GM21381 (cell line): Measurements from ENCODE around the gene IPO4.
A peak's percentile ranks its signal among the peaks of the same experiment; 100 is the strongest.
"Not testable (repeated sequence)": the region's sequence is repeated elsewhere in the genome, so short reads cannot be mapped to it uniquely, and the experiment has no call there.

ENCODE experiments used
- ATAC-seq: cut with Tn5 transposase; IDR thresholded peaks from one replicate; pipeline ENCODE4 v1.9.1; 2021; ENCODE audit warnings: mild to moderate bottlenecking, moderate library complexity; ENCODE audit not compliant: unreplicated experiment

IPO4 gene, protein sequence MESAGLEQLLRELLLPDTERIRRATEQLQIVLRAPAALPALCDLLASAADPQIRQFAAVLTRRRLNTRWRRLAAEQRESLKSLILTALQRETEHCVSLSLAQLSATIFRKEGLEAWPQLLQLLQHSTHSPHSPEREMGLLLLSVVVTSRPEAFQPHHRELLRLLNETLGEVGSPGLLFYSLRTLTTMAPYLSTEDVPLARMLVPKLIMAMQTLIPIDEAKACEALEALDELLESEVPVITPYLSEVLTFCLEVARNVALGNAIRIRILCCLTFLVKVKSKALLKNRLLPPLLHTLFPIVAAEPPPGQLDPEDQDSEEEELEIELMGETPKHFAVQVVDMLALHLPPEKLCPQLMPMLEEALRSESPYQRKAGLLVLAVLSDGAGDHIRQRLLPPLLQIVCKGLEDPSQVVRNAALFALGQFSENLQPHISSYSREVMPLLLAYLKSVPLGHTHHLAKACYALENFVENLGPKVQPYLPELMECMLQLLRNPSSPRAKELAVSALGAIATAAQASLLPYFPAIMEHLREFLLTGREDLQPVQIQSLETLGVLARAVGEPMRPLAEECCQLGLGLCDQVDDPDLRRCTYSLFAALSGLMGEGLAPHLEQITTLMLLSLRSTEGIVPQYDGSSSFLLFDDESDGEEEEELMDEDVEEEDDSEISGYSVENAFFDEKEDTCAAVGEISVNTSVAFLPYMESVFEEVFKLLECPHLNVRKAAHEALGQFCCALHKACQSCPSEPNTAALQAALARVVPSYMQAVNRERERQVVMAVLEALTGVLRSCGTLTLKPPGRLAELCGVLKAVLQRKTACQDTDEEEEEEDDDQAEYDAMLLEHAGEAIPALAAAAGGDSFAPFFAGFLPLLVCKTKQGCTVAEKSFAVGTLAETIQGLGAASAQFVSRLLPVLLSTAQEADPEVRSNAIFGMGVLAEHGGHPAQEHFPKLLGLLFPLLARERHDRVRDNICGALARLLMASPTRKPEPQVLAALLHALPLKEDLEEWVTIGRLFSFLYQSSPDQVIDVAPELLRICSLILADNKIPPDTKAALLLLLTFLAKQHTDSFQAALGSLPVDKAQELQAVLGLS

DNA sequence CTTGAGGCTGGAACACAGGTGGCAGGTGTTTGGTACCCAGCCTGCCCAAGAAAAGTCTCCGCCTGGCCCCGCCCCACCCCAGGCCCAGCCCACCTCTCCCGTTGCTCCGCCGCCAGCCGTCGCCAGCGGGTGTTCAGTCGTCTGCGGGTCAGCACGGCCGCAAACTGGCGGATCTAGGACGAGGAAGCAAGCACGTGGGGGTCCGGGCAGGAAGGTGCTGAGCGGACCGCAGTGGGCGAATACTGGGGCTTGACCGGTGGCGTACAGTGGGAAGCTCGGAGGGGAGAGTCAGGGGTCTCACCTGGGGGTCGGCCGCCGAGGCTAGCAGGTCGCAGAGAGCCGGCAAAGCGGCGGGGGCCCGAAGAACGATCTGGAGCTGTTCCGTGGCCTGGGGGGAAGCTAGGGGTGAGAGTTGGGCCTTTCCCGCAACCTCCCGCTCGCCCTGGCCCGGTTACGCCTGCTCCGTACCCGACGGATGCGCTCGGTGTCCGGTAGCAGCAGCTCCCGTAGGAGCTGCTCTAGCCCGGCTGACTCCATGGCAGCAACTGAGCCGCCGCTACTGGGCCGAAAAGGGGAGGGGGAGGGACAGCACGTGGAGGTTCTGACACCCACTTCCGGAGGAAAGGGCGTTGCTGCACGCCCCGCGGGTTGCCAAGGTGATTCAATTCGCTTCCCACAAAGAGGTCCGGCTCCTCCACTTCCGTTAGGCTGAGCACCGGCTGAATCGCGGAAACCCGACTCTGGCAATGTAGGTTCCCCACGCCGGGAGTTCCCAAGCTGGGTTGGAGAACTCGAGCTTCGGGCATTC is at the start of gene IPO4:
IPO4 (minus strand) TSS at position 566 of the 808 bp plus-strand sequence; CDS start at position 537, 29 bp downstream.
- peak; percentile 88 for ATAC-seq

DNA sequence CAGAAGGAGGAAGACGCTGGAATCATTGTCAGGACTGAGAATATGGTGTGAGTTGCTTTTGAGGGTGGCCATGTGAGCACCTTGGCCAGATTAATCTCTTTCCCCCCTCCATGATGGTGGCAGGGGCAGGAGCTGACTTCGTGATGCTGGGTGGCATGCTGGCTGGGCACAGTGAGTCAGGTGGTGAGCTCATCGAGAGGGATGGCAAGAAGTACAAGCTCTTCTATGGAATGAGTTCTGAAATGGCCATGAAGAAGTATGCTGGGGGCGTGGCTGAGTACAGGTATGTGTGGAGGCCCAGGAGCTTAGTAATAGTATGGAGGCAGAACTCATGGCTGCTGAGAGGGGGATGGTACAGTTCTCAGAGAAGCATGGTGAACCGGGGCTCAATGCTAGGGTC is 49.5 kb upstream of the IPO4 start:
- no peak for ATAC-seq

DNA sequence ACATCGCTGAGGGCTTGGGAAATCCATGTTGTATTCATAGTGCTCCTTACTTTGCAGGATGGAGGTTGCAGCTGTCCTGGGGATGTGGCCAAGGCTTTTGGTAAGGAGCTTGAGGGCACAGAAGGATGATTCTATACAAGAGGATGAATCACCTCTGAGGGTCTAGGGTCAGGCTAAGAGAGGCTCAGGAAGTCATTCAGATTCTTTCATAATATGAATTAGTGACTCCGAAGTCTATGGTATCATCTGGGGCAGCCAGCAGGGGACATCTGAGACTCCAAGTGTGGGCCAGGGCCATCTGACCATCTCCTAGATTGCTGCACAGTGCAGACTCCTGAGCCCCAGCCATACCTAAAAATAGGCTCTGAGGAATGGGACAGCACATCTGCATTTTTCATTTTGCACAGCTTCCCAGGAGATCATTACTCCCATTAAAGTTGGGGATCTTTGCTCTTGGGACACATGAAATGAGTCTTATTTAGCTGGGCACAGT is 48.9 kb upstream of the IPO4 start:
- no peak for ATAC-seq

DNA sequence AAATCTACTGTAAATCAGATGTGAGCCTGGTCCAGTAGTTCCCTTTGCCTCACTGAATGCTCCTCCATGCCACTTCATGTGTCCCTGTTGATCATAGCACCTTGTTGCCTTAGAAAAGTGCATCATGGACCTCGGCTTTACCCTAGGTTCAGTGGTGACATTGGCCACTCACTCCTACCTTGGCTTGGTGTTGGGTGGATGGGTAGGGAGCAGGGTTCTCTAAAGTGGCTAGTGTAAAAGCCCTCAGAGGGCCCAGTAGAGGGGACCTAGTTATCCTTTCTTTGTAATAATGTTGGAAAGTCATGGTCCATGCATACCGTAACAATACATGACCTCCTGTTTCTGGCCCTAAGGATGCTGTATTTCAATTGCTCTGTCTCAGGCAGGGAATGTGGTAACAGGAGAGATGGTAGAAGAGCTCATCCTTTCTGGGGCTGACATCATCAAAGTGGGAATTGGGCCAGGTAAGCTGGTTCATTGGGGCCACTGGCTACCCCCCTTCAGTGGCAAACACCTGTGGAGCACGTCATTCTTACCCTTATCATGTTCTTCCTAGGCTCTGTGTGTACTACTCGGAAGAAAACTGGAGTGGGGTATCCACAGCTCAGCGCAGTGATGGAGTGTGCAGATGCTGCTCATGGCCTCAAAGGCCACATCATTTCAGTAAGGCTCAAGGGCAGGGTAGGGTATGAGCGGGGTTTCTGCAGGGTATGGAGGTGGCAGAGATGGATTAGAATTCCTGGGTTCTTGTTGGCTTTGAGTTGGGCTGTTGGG is 48.3 kb upstream of the IPO4 start:
- ATAC-seq = no peak

DNA sequence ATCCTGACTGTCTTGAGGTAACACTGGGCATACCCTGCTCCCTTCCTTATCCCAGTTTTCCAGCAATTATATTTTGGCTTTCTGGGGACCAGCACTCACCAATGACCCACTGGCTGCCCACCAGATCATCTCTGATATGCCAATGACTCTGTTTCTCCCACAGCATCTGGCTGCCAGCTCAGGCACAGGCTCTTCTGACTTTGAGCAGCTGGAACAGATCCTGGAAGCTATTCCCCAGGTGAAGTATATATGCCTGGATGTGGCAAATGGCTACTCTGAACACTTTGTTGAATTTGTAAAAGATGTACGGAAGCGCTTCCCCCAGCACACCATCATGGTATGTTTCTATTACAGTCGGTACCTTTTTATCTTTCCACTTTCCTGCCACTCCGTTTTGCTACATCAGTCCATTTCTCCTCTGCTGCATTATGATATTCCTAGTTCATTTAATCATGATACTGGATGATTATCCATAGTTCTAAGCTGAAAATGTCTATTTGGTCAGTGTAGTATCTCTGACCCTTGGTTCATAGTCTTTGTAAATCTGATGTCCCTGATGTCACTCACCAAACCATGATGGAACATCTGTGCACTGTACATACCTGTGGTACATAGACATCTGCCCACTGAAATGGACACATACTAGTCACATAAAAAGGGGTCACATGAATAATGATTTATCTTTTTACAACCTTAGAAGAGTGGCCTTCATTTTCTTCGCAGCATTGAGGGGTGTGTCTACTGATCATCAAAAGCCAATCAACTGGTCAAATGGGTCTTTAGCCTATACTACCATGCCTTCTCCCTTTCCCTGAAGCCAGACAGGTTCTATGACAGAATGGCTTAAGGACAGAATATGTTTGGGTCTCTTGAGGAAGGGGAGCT is 47.4 kb upstream of the IPO4 start:
- ATAC-seq = no peak

DNA sequence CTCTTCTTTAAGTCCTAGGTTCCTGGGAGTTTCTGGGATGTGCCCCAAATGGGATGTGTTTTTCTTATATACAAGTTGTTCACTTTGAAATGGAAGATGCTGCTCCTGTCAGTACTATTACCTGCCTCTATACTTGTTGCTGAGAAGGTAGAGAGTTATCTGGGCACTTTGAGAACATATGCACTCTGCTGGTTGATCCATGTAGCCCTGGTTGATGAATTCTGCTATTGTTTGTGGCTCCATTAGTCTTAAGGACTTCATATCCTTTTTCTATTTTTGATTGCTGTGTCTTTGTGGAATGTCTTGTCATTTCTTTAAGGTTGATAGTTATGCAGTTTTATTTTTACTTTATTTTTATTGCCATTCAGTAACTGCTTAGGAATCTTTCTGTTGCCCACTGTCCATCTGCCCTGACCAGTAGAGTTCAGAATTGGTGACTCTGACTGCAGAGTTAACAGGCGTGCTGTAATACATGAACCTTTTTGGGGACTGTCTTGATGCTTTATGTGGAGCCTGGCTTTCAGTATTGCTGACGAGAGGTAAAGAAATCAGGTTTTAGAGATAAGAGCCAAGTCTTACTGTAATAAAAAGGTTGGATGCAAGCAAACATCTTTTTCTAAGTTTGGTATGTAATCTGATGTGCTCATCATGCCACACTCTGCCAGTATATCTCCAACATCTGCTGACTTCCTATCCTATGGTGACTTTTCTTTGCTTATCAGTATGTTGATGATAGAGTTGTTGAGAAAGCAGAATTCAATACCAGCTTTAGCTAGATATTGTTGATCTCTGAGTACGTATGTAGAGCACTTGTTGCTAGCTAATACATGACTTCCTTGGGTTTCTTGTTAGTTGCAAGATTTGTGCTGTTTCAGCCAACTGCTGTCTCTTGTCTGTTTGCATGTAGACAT is 45.7 kb upstream of the IPO4 start:
- no peak for ATAC-seq

DNA sequence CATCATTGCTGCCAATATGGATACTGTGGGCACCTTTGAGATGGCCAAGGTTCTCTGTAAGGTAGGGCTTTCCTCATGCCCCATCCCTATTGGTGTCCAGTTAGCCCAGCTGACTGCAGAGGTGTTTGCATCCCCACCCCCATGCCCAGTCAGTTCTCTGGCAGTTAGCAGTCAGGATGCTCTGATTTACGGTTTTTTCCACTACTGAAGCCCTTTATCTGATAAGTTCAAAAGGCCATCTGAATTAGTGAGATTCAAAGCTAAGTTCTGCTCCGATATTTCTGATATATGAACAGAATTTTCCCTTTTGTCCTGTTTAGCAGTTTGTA is 44.9 kb upstream of the IPO4 start:
- ATAC-seq = no peak

DNA sequence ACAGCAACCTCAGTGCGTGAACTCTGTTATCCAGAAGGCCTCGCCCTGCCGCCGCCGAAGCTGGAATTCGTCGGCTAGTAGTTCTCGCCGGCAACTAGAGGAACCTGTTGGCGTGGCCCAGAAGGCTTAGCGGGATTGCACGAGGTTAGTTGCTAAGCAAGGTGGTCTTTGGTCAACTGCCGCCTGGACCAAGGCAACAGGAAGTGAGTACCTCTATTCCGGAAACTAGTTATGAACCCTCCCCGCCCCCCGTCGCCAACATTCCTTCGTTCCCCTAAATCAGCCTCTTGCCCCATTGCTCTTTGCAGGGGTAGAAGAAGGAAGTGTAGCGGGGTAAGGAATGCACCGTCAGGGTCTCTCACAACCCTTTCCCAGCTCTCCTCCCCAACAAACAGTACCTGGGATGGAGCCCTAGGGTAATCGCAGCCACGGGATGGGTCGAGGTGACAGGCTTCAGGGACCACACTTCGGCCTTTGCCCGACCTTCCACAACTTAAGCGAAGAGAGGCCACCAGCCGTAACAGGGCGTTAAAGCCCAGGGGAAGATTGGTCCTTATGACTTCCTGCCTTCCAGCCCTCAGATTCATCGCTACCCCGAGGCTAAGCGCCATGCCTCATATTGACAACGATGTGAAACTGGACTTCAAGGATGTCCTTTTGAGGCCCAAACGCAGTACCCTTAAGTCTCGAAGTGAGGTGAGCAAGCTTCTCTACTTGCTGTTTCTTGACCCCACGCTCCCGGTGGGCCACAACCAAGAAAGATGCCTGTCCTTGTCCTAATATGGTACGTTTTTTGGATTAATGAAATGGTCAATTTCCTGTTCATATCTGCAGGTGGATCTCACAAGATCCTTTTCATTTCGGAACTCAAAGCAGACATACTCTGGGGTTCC is 44.3 kb upstream of the IPO4 start, which contains the start of gene GMPR2:
GMPR2 (plus strand) TSS at position 285 of the 893 bp plus-strand sequence; CDS start at position 610, 325 bp downstream.
- peak; percentile 64 for ATAC-seq

DNA sequence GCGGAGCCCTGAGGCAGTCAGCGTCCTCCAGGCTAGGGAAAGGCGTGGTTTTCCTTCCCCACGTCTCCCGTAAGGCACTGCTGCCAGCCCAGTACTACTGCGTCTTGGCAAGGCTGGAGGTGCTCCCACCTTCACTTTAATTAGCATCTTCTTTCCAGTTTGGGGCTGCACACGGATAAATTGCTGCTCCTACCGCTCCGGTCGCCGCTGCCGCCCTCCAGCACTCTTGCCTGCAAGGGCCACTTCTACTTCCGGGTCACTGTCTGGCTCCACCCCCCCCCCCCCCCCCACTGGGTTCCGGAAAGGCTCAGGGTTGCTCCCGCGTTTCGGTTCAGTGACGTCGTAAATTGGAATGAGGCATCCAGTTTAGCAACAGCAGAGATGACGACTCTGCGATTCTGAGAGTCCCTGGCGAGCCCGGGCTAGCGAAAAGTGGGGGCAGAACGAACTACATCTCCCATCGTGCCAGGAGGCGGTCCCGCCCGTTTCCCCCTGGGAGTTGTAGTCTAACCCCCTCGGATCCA is 43.6 kb upstream of the IPO4 start, which contains the start of gene NEDD8:
NEDD8 (minus strand) TSS at position 247 of the 524 bp plus-strand sequence; CDS start at position 147, 100 bp downstream.
- peak; percentile 69 for ATAC-seq

DNA sequence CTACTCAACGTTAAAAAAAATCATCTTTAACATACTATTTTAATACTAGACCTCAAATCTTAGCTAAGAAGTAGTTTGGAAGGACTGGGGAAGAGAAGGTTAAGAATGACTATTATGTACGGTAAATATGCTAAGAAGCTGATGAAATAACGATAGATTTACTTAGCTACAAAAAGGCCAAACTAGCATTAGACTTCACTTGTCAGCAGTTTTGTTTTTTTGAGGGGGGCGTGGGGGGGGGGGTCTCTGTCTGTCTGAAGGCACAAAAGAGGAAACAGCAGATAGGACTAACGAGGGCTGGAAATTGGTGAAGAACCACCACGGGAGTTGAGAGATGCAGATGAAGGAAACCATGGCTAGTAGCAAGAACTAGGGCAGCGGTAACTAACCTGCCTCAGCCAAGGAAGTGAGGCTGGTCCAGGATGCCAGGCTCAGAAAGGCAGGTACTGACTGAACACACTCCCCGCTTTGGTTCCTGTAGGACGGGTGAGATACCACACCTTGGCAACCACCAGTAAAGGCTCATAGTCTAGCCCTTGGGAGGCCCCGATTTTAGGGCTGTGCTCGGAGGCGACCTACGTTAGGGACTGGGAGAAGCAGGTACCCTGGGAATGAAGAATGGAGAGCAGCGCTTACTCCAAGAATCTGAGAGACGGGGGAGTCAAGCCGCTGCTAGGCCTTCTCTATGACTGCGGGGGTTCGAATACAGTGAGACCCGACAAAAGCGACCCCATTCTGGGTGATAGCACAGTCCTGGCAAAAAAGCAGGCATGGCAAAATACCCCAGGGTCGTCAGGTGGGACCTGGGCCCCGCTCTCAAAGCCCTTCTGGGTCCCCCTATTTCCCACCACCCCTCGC is 42.9 kb upstream of the IPO4 start:
- peak; percentile 15 for ATAC-seq

DNA sequence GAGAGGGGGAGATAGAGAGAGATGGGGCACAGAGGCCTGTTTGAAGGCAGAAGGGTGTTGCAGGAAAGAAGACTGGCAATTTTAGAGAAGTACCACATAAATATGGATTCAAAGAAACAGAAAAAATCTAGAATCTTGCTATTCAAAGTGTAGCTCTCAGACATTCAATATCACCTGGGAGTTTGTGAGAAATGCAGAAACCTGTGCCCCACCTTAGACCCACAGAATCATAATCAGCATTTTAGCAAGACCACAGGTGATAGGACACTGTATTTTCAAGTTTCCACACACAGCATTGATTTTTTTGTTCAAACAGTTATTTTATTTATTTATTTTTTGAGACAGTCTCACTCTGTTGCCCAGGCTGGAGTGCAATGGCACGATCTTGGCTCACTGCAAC is 40.3 kb upstream of the IPO4 start:
- no peak for ATAC-seq

DNA sequence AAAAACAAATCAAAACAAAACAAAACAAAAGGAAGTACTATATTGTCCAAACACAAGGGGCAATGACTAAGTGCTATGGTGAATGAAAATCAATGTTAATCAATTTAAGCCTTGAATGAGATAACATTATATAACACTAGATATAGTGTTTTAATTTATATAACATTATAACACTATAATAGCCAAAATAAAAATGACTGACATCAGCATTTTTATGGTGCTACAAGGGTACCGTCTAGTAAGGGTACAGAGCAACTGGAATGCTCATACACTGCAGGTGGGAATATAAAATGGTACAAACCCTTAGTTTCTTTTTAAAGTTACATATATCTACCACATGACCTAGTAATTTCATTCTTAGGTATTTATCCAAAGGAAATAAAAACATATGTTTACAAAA is 37.9 kb upstream of the IPO4 start:
- ATAC-seq = no peak

DNA sequence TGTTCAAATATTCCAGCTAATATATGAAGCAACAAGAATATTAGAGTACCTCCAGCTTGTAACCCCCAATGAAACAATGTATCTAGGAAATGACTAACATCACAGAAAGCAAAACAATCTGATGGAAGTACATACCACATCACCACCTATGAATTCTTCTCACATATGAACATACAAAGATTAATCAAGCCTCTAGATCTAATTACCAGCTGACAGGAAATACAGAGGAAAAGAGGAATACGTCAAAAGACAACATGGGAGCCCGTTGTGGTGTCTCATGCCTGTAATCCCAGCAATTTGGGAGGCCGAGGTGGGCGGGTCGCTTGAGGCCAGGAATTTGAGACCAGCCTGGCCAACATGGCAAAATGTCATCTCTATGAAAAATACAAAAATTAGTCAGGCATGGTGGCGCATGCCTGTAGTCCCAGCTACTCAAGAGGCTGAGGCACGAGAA is 36.0 kb upstream of the IPO4 start:
- no peak for ATAC-seq

DNA sequence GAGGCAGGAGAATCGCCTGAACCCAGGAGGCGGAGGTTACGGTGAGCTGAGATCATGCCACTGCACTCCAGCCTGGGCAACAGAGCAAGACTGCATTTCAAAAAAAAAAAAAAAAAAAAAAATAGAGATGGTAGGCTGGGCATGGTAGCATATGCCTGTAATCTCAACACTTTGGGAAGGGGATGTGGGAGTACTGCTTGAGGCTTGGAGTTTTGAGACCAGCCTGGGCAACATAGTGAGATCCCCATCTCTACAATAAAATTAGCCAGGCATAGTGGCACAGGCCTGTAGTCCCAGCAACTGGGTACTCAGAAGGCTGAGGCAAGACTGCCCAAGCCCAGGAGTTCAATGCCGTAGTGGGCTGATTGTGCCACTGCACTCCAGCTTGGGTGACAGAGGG is 34.4 kb upstream of the IPO4 start:
- ATAC-seq = not testable (repeated sequence)

DNA sequence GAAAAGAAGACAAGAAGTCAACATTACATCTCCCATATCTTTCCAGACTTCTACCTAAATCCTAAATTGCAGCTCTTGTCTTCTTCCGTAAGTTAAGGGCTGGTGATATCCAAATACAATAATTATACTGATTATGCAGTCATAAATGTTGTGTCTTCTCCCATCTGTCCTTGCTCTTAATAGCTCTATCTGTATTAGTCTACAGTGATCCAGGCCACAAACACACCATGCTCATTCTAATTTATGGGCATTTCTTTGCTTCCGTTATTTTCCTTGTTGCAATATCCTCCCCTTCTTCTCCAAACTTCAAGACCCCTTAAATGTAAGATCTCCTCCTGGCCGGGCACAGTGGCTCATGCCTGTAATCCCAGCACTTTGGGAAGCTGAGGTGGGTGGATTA is 30.9 kb upstream of the IPO4 start:
- no peak for ATAC-seq
